HepG2 (cell line): ENCODE measurements around the gene RASL10A. TPM values are rescaled to one million over a fixed set of nuclear protein-coding genes. Genes with fewer than 3 reads are reported as not detected.

Experiments
- CENPX ChIP-seq: sonication (generic); formaldehyde crosslinking; IDR thresholded peaks from 2 replicates; pipeline ENCODE4 v1.9.0; 2021; ENCODE audit warnings: mild to moderate bottlenecking, missing genetic modification reagents, moderate library complexity
- GFI1 ChIP-seq: sonication (generic); formaldehyde crosslinking; IDR thresholded peaks from 2 replicates; pipeline ENCODE4 v1.5.0; 2020; ENCODE audit warnings: missing genetic modification reagents, mild to moderate bottlenecking, borderline replicate concordance
- HDAC6 ChIP-seq: fragments of 200-600 bp; sonication (generic); IDR thresholded peaks from 2 replicates; pipeline ENCODE4 v1.7.0; 2017; ENCODE audit warnings: mild to moderate bottlenecking, antibody characterized with exemption, low read length, low read depth
- KLF12 ChIP-seq: sonication (generic); formaldehyde crosslinking; IDR thresholded peaks from 2 replicates; pipeline ENCODE4 v1.4.0; 2020; ENCODE audit warnings: missing genetic modification reagents, borderline replicate concordance
- ZBTB14 ChIP-seq: sonication (generic); formaldehyde crosslinking; IDR thresholded peaks from 2 replicates; pipeline ENCODE4 v1.4.0; 2020; ENCODE audit warnings: missing genetic modification reagents
- ZNF326 ChIP-seq: sonication (generic); formaldehyde crosslinking; IDR thresholded peaks from 2 replicates; pipeline ENCODE4 v1.4.0; 2020; ENCODE audit warnings: missing genetic modification reagents, borderline replicate concordance
- ZNF460 ChIP-seq: sonication (generic); formaldehyde crosslinking; IDR thresholded peaks from 2 replicates; pipeline ENCODE4 v1.5.1; 2020; ENCODE audit warnings: missing genetic modification reagents, mild to moderate bottlenecking, borderline replicate concordance
- ZNF580 ChIP-seq: IDR thresholded peaks from 2 replicates; pipeline ENCODE4 v1.6.1; 2016; ENCODE audit warnings: low read depth, borderline replicate concordance
- ZNF816 ChIP-seq: sonication (generic); formaldehyde crosslinking; IDR thresholded peaks from 2 replicates; pipeline ENCODE4 v1.8.0; 2022; ENCODE audit warnings: missing genetic modification reagents, mild to moderate bottlenecking, borderline replicate concordance
- polyA plus RNA-seq, 8 experiments: library from polyadenylated mRNA; depleted of rRNA in 3 of 8; stranded (reverse) in 7 of 8; unstranded in 1 of 8; fragments of >200 nt; fragmentation: Illumina TruSeq in 4 of 8; extraction: Trizol in 4 of 8; gene quantifications; 2 replicates each; pipeline versions ENCODE4 v1.2.1 to v1.2.3, GENCODE V29; 2011 to 2016; ENCODE audit warnings: low read depth in 4 of 8, missing spikeins in 1 of 8, mixed read lengths in 1 of 8; ENCODE audit not compliant: insufficient read depth in 1 of 8
- total RNA-seq, 5 experiments: library from RNA; depleted of rRNA; stranded (reverse); fragments of >200 nt; fragmentation: Illumina TruSeq; extraction: Trizol; gene quantifications; 2 replicates each; pipeline ENCODE4 v1.2.3, GENCODE V29; 2016; ENCODE audit warnings: low read depth in 1 of 5
- TF ChIP-seq, protein P1 (sequence below): sonication (generic); formaldehyde crosslinking; IDR thresholded peaks from one replicate; pipeline ENCODE4 v1.5.1; 2020; ENCODE audit warnings: mild to moderate bottlenecking, missing genetic modification reagents; ENCODE audit errors: not compliant biosample characterization

The RASL10A gene
- total and polyA plus RNA-seq, 2 of the 13 experiments (the other 11 are each of a cell fraction or from before 2014, with no cell fraction given), result 0.05 to 0.22 TPM

- TF ChIP-seq, protein P1, sequence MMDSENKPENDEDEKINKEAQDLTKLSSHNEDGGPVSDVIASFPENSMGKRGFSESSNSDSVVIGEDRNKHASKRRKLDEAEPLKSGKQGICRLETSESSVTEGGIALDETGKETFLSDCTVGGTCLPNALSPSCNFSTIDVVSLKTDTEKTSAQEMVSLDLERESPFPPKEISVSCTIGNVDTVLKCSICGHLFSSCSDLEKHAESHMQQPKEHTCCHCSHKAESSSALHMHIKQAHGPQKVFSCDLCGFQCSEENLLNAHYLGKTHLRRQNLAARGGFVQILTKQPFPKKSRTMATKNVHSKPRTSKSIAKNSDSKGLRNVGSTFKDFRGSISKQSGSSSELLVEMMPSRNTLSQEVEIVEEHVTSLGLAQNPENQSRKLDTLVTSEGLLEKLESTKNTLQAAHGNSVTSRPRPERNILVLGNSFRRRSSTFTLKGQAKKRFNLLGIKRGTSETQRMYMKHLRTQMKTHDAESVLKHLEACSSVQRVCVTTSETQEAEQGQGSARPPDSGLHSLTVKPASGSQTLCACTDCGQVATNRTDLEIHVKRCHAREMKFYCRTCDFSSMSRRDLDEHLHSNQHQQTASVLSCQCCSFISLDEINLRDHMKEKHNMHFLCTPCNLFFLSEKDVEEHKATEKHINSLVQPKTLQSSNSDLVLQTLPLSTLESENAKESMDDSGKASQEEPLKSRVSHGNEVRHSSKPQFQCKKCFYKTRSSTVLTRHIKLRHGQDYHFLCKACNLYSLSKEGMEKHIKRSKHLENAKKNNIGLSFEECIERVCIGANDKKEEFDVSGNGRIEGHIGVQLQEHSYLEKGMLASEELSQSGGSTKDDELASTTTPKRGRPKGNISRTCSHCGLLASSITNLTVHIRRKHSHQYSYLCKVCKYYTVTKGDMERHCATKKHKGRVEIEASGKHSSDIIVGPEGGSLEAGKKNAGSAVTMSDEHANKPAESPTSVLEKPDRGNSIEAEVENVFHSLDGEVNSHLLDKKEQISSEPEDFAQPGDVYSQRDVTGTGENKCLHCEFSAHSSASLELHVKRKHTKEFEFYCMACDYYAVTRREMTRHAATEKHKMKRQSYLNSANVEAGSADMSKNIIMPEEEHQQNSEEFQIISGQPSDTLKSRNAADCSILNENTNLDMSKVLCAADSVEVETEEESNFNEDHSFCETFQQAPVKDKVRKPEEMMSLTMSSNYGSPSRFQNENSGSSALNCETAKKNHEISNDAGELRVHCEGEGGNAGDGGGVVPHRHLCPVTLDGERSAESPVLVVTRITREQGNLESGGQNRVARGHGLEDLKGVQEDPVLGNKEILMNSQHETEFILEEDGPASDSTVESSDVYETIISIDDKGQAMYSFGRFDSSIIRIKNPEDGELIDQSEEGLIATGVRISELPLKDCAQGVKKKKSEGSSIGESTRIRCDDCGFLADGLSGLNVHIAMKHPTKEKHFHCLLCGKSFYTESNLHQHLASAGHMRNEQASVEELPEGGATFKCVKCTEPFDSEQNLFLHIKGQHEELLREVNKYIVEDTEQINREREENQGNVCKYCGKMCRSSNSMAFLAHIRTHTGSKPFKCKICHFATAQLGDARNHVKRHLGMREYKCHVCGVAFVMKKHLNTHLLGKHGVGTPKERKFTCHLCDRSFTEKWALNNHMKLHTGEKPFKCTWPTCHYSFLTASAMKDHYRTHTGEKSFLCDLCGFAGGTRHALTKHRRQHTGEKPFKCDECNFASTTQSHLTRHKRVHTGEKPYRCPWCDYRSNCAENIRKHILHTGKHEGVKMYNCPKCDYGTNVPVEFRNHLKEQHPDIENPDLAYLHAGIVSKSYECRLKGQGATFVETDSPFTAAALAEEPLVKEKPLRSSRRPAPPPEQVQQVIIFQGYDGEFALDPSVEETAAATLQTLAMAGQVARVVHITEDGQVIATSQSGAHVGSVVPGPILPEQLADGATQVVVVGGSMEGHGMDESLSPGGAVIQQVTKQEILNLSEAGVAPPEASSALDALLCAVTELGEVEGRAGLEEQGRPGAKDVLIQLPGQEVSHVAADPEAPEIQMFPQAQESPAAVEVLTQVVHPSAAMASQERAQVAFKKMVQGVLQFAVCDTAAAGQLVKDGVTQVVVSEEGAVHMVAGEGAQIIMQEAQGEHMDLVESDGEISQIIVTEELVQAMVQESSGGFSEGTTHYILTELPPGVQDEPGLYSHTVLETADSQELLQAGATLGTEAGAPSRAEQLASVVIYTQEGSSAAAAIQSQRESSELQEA, result no peak
- no peak for TF ChIP-seq ZNF816 (CRISPR knock-in tag)
- no peak for TF ChIP-seq HDAC6
- no peak for TF ChIP-seq ZBTB14 (CRISPR knock-in tag)
- TF ChIP-seq ZNF580, result no peak
- no peak for TF ChIP-seq GFI1 (CRISPR knock-in tag)
- TF ChIP-seq ZNF460 (CRISPR knock-in tag), result no peak
- TF ChIP-seq CENPX (CRISPR knock-in tag), result no peak
- TF ChIP-seq ZNF326, result no peak
- TF ChIP-seq KLF12, result no peak
Measured at GRCh38 chr22:29340566-29340965, 25.1 kb upstream of the RASL10A start (continued).
